Endothelial cell (in vitro differentiated cells): ENCODE results near the gene MTIF3. TPM values are rescaled to one million over a fixed set of nuclear protein-coding genes. Genes with fewer than 3 reads are reported as not detected.

Source experiments
- DNase-seq: peaks from one replicate; pipeline ENCODE4 v3.0.0; 2021; ENCODE audit warnings: low spot score
- H3K27ac Mint-ChIP-seq: one replicate; pipeline ENCODE4 v1.8.0; 2021; ENCODE audit warnings: mixed read lengths, inconsistent platforms; ENCODE audit not compliant: unreplicated experiment
- H3K27me3 Mint-ChIP-seq: one replicate; pipeline ENCODE4 v1.8.0; 2021; ENCODE audit warnings: mild to moderate bottlenecking, moderate library complexity, mixed read lengths, inconsistent platforms; ENCODE audit not compliant: unreplicated experiment
- H3K36me3 Mint-ChIP-seq: one replicate; pipeline ENCODE4 v1.8.0; 2021; ENCODE audit warnings: mild to moderate bottlenecking, low read depth, mixed read lengths, inconsistent platforms; ENCODE audit not compliant: unreplicated experiment
- H3K4me1 Mint-ChIP-seq: one replicate; pipeline ENCODE4 v1.8.0; 2021; ENCODE audit warnings: mild to moderate bottlenecking, mixed read lengths, inconsistent platforms; ENCODE audit not compliant: unreplicated experiment
- H3K4me3 Mint-ChIP-seq: one replicate; pipeline ENCODE4 v1.8.0; 2021; ENCODE audit warnings: mild to moderate bottlenecking, mixed read lengths, inconsistent platforms; ENCODE audit not compliant: unreplicated experiment
- H3K9me3 Mint-ChIP-seq: one replicate; pipeline ENCODE4 v1.8.0; 2021; ENCODE audit warnings: mixed read lengths, inconsistent platforms; ENCODE audit not compliant: unreplicated experiment
- CTCF ChIP-seq: fragments of 200-600 bp; sonication (generic); IDR thresholded peaks from one replicate; pipeline ENCODE4 v1.5.0; 2021; ENCODE audit warnings: antibody characterized with exemption; ENCODE audit not compliant: unreplicated experiment
- total RNA-seq: library from RNA; stranded (reverse); fragmentation: NEBNext Ultra II Directional; extraction: Animal tissue kit (Norgen Biotek cat#: 25700); gene quantifications from one replicate; pipeline ENCODE4 v1.2.1, GENCODE V29; 2021; ENCODE audit not compliant: unreplicated experiment

Gene MTIF3
- total RNA-seq, 1 donor from 2014 or later = 51.2 TPM

GRCh38 chr13:27406178-27406939 lies 44.0 kb downstream of the MTIF3 start:
- no peaks in the 10 kb centered on the region for H3K9me3 Mint-ChIP-seq
- H3K27me3 Mint-ChIP-seq = peaks cover 2% of the 10 kb centered on the region
- peak; percentile 17 for DNase-seq
- H3K4me1 Mint-ChIP-seq = peaks cover 11% of the 10 kb centered on the region
- no peak overlapping the region for H3K27ac Mint-ChIP-seq
- peaks cover 3% of the 10 kb centered on the region for H3K36me3 Mint-ChIP-seq
- H3K4me3 Mint-ChIP-seq = no peak overlapping the region
- TF ChIP-seq CTCF = peak; percentile 41

GRCh38 chr13:27405546-27406134 lies 44.7 kb downstream of the MTIF3 start:
- H3K36me3 Mint-ChIP-seq = peaks cover 3% of the 10 kb centered on the region
- H3K4me1 Mint-ChIP-seq = peaks cover 5% of the 10 kb centered on the region
- peaks cover 2% of the 10 kb centered on the region for H3K27me3 Mint-ChIP-seq
- no peak overlapping the region for H3K27ac Mint-ChIP-seq
- H3K9me3 Mint-ChIP-seq = no peaks in the 10 kb centered on the region
- H3K4me3 Mint-ChIP-seq = no peak overlapping the region
- DNase-seq = no peak
- no peak for TF ChIP-seq CTCF

- Mint-ChIP-seq H3K27me3 (peaks cover 2% of the 10 kb centered on the region), H3K4me3 (no peak overlapping the region), H3K36me3 (no peaks in the 10 kb centered on the region), H3K9me3 (no peaks in the 10 kb centered on the region), H3K4me1 (peaks cover 2% of the 10 kb centered on the region), H3K27ac (no peak overlapping the region)
- DNase-seq = no peak
- no peak for TF ChIP-seq CTCF
These were observed 45.7 kb downstream of the MTIF3 start for GRCh38 chr13:27404680-27405079.

GRCh38 chr13:27403727-27404385 lies 46.5 kb downstream of the MTIF3 start:
- Mint-ChIP-seq H3K9me3 (no peaks in the 10 kb centered on the region), H3K27ac (no peak overlapping the region), H3K27me3 (peaks cover 2% of the 10 kb centered on the region), H3K4me1 (peaks cover 2% of the 10 kb centered on the region), H3K4me3 (no peak overlapping the region), H3K36me3 (no peaks in the 10 kb centered on the region)
- DNase-seq = no peak
- TF ChIP-seq CTCF = no peak
